A549 (cell line): ENCODE data around the gene TPH1. TPM values are rescaled to one million over a fixed set of nuclear protein-coding genes. Genes with fewer than 3 reads are reported as not detected.

ENCODE experiments used
- ATAC-seq, 2 experiments: fragments of 200-7000 bp in 1 of 2; fragments of >200 bp in 1 of 2; cut with Nextera tagmentation in 1 of 2; cut with Tn5 transposase in 1 of 2; 3 replicates each; pipeline versions ENCODE4 v1.8.0 to v1.9.1; 2018 to 2020; ENCODE audit warnings: mild to moderate bottlenecking in 1 of 2, moderate library complexity in 1 of 2
- CTCF ChIA-PET: fragments of 300-600 bp; sonication (Branson Sonifier 250); formaldehyde crosslinking; extraction: SDS; loops from one replicate; lab custom pipeline; 2021; ENCODE audit warnings: antibody characterized with exemption, inconsistent platforms; lab: Yijun Ruan, JAX
- POLR2A ChIA-PET: fragments of 350-600 bp; formaldehyde crosslinking; extraction: SDS; loops from one replicate; lab custom pipeline; 2021; ENCODE audit warnings: antibody characterized with exemption, inconsistent platforms; lab: Yijun Ruan, JAX
- DNase-seq, 2 experiments: peaks; one replicate each; pipeline versions ENCODE4 v3.0.0 to v3.0.0-alpha.2; 2011 to 2016; ENCODE audit warnings: low read depth in 1 of 2, low spot score in 1 of 2
- FAIRE-seq: peaks from 2 replicates; lab custom pipeline; 2011; peaks lifted over from hg19 to GRCh38; lab: Jason Lieb, UNC
- H3K27ac ChIP-seq, 2 experiments: fragments of >200 bp; sonication (Bioruptor Twin); formaldehyde crosslinking; 3 replicates each; pipeline ENCODE4 v1.5.1; 2016 to 2017
- H3K4me1 ChIP-seq: fragments of >200 bp; sonication (Bioruptor Twin); formaldehyde crosslinking; 3 replicates; pipeline ENCODE4 v1.6.1; 2016
- H3K4me2 ChIP-seq: fragments of >200 bp; sonication (Bioruptor Twin); formaldehyde crosslinking; 3 replicates; pipeline ENCODE4 v1.6.1; 2016
- H3K4me3 ChIP-seq: fragments of >200 bp; sonication (Bioruptor Twin); formaldehyde crosslinking; 3 replicates; pipeline ENCODE4 v1.5.1; 2016
- H3K9me3 ChIP-seq: fragments of >200 bp; sonication (Bioruptor Twin); formaldehyde crosslinking; 3 replicates; pipeline ENCODE4 v1.6.1; 2016
- ATOH8 ChIP-seq: fragments of 250-450 bp; sonication (Bioruptor Pico); IDR thresholded peaks from 2 replicates; pipeline ENCODE4 v1.5.0; 2020; ENCODE audit warnings: low read depth, mild to moderate bottlenecking, moderate library complexity
- BHLHE40 ChIP-seq: IDR thresholded peaks from 2 replicates; pipeline ENCODE4 v1.6.1; 2012; ENCODE audit warnings: low read depth, low read length, inconsistent platforms
- CHD2 ChIP-seq: fragments of 150-350 bp; IDR thresholded peaks from 2 replicates; pipeline ENCODE4 v1.6.1; 2014; ENCODE audit warnings: low read length; ENCODE audit not compliant: partially characterized antibody
- CTCF ChIP-seq: fragments of >200 bp; sonication (Bioruptor Twin); formaldehyde crosslinking; IDR thresholded peaks from 3 replicates; pipeline ENCODE4 v1.5.1; 2016
- HDAC2 ChIP-seq: fragments of 200-600 bp; sonication (generic); IDR thresholded peaks from 2 replicates; pipeline ENCODE4 v1.6.1; 2016
- HMGXB4 ChIP-seq: fragments of 250-450 bp; sonication (Bioruptor Pico); IDR thresholded peaks from 2 replicates; pipeline ENCODE4 v1.5.0; 2021; ENCODE audit warnings: mild to moderate bottlenecking, moderate library complexity, borderline replicate concordance
- HOXA7 ChIP-seq: fragments of 250-450 bp; sonication (Bioruptor Pico); IDR thresholded peaks from 2 replicates; pipeline ENCODE4 v1.5.0; 2020; ENCODE audit warnings: mild to moderate bottlenecking, moderate library complexity
- HOXB13 ChIP-seq: fragments of 250-450 bp; sonication (Bioruptor Pico); IDR thresholded peaks from 2 replicates; pipeline ENCODE4 v1.5.0; 2020; ENCODE audit warnings: low read depth, mild to moderate bottlenecking, moderate library complexity
- HOXB5 ChIP-seq: fragments of 250-450 bp; sonication (Bioruptor Pico); IDR thresholded peaks from 2 replicates; pipeline ENCODE4 v1.5.0; 2020; ENCODE audit warnings: mild to moderate bottlenecking, moderate library complexity
- JUN ChIP-seq, 2 experiments: fragments of >200 bp; sonication (Bioruptor Twin); formaldehyde crosslinking; IDR thresholded peaks; 2 replicates in 1 of 2; 3 replicates in 1 of 2; pipeline ENCODE4 v1.6.1; 2016 to 2017
- JUNB ChIP-seq: fragments of >200 bp; sonication (Bioruptor Twin); formaldehyde crosslinking; IDR thresholded peaks from 2 replicates; pipeline ENCODE4 v1.6.1; 2016
- KDM1A ChIP-seq: fragments of 200-600 bp; sonication (generic); IDR thresholded peaks from 2 replicates; pipeline ENCODE4 v1.6.1; 2016; ENCODE audit warnings: low read depth, mild to moderate bottlenecking
- MAZ ChIP-seq: fragments of 150-350 bp; IDR thresholded peaks from 2 replicates; pipeline ENCODE4 v1.6.1; 2014; ENCODE audit warnings: antibody characterized with exemption, low read depth, low read length, borderline replicate concordance
- MYC ChIP-seq: IDR thresholded peaks from 2 replicates; pipeline ENCODE4 v1.6.1; 2012; ENCODE audit warnings: mild to moderate bottlenecking, inconsistent platforms, low read length, improper control_type of control experiment, borderline replicate concordance
- NPAS2 ChIP-seq: fragments of 250-450 bp; sonication (Bioruptor Pico); IDR thresholded peaks from 2 replicates; pipeline ENCODE4 v1.8.0; 2022; ENCODE audit warnings: mild to moderate bottlenecking, moderate library complexity, borderline replicate concordance
- NR3C1 ChIP-seq: fragments of >200 bp; sonication (Bioruptor Twin); formaldehyde crosslinking; IDR thresholded peaks from 3 replicates; pipeline ENCODE4 v1.6.1; 2017
- POLR2AphosphoS2 ChIP-seq: conservative IDR thresholded peaks from 2 replicates; pipeline ENCODE4 v1.6.1; 2012; ENCODE audit warnings: low read length, improper control_type of control experiment, inconsistent platforms
- RAD21 ChIP-seq, 2 experiments: fragments of >200 bp in 1 of 2; sonication (Bioruptor Twin) in 1 of 2; formaldehyde crosslinking in 1 of 2; IDR thresholded peaks in 1 of 2; conservative IDR thresholded peaks in 1 of 2; 2 replicates in 1 of 2; 3 replicates in 1 of 2; pipeline ENCODE4 v1.6.1; 2012 to 2018; ENCODE audit warnings: inconsistent platforms in 1 of 2
- RARB ChIP-seq: fragments of 250-450 bp; sonication (Bioruptor Pico); IDR thresholded peaks from 2 replicates; pipeline ENCODE4 v1.8.0; 2021; ENCODE audit warnings: mild to moderate bottlenecking, moderate library complexity
- RNF2 ChIP-seq: fragments of 200-600 bp; sonication (generic); IDR thresholded peaks from 2 replicates; pipeline ENCODE4 v1.6.1; 2016; ENCODE audit warnings: low read depth, mild to moderate bottlenecking, antibody characterized with exemption, moderate library complexity, borderline replicate concordance
- ZNF302 ChIP-seq: fragments of 250-450 bp; sonication (Bioruptor Pico); IDR thresholded peaks from 2 replicates; pipeline ENCODE4 v1.9.0; 2021; ENCODE audit warnings: inconsistent platforms, mild to moderate bottlenecking, moderate library complexity
- WGBS: methylation state at CpG from one replicate; pipeline ENCODE4 v1.1.6; 2017; ENCODE audit errors: missing lambda C conversion rate; 5-methylcytosine and 5-hydroxymethylcytosine counted together
- polyA minus RNA-seq: library from RNA; depleted of rRNA, polyadenylated mRNA; stranded (reverse); fragments of >200 nt; gene quantifications from 2 replicates; pipeline ENCODE4 v1.2.3, GENCODE V29; 2011; rRNA and poly(A)+ RNA removed
- polyA plus RNA-seq, 4 experiments: library from polyadenylated mRNA; depleted of rRNA in 3 of 4; stranded (reverse); fragments of >200 nt; fragmentation: RNase III in 1 of 4; extraction: RNeasy Plus Mini Kit Qiagen cat#74134 plus additional on column Dnase treatment in 1 of 4; gene quantifications; 2 replicates in 3 of 4; 3 replicates in 1 of 4; pipeline ENCODE4 v1.2.3, GENCODE V29; 2011 to 2017

TPH1 gene
- polyA plus RNA-seq (2011; rRNA removed): 0.22 and 0.34 TPM in 2 replicates
- polyA plus RNA-seq (2012; cell fraction: cytosol; rRNA removed): 0.01 and 0.05 TPM in 2 replicates
- 0.10 and 0.17 TPM in 2 replicates for polyA plus RNA-seq (2012; cell fraction: nucleus; rRNA removed)
- polyA plus RNA-seq (2017; fragmentation: RNase III; extraction: RNeasy Plus Mini Kit Qiagen cat#74134 plus additional on column Dnase treatment): 0.08 to 0.09 TPM (median 0.09 TPM) in 3 replicates
- polyA minus RNA-seq: 0.04 and 0.05 TPM in 2 replicates

GRCh38 chr11:18046116-18046777, at the start of gene TPH1:
TSS of gene TPH1 (minus strand) at chr11:18046269. CDS start at chr11:18040762, 5,507 bp downstream.
- ATAC-seq (peak; percentile 60 to 78), FAIRE-seq (no peak)
- CTCF ChIA-PET: interaction anchor here (1.3 kb wide), 1 partner anchor 23 kb away, joined by 3 read pairs; no protein-coding TSS in a partner anchor

GRCh38 chr11:18093959-18094358, 47.9 kb upstream of the TPH1 start:
- ChIA-PET POLR2A (no interaction called here), CTCF (interaction anchor here (0.9 to 2.9 kb wide), 4 partner anchors 12 to 103 kb away, joined by 3 to 19 read pairs (median 8); partner anchors contain the start of gene SAAL1)
- Histone ChIP-seq H3K27ac (no peak overlapping the region), H3K4me2 (no peak overlapping the region), H3K9me3 (no peaks in the 10 kb centered on the region), H3K4me1 (0 out of 3 replicates have a peak, but pooled peaks cover 5% of the 10 kb centered on the region), H3K4me3 (no peak overlapping the region)
- DNase-seq: no peak
- ATAC-seq: no peak
- FAIRE-seq: no peak
- TF ChIP-seq HMGXB4 (CRISPR knock-in tag): no peak
- TF ChIP-seq RARB (CRISPR knock-in tag): no peak
- no peak for TF ChIP-seq ATOH8 (CRISPR knock-in tag)

More at GRCh38 chr11:18046116-18046777, at the start of gene TPH1:
- 15% methylated on average over 12 of the region's 36 CpGs for WGBS
- Histone ChIP-seq H3K9me3 (peaks cover 18% of the 10 kb centered on the region; the same call in 2 of the 3 replicates), H3K27ac (no peak within 1 kb of the TSS), H3K4me2 (peak within 1 kb of the TSS; percentile 39), H3K4me1 (no peaks in the 10 kb centered on the region), H3K4me3 (peak within 1 kb of the TSS; percentile 24; the same call in 2 of the 3 replicates)
- no peak for DNase-seq
- TF ChIP-seq MYC (no peak), HOXB13 (CRISPR knock-in tag) (no peak), BHLHE40 (no peak), HDAC2 (no peak), CHD2 (no peak), JUN (IDR thresholded peaks at IDR 0.05) (no peak), KDM1A (no peak), NR3C1 (no peak), CTCF (no peak), HOXB5 (CRISPR knock-in tag) (no peak), MAZ (no peak), RAD21 (conservative IDR thresholded peaks at IDR 0.05 in 1 of 2, IDR thresholded peaks at IDR 0.05 in 1 of 2) (no peak), HMGXB4 (CRISPR knock-in tag) (no peak), POLR2AphosphoS2 (no peak), ZNF302 (no peak), JUNB (no peak), RNF2 (no peak), NPAS2 (CRISPR knock-in tag) (no peak), HOXA7 (CRISPR knock-in tag) (no peak)
- POLR2A ChIA-PET: no interaction called here
